ENCODE measurements around the gene PRKCE. TPM values are rescaled to one million over a fixed set of nuclear protein-coding genes. Genes with fewer than 3 reads are reported as not detected.

The PRKCE gene
- total RNA-seq, 1 donor from 2014 or later, result 39.6 TPM

- DNase-seq (ENCODE audit: extremely low read depth, low read depth, low spot score), result no peak
These were observed 496.3 kb downstream of the PRKCE start for GRCh38 chr2:46147626-46148368.

- no peak for DNase-seq (ENCODE audit: extremely low read depth, low read depth, low spot score)
These were observed 496.9 kb downstream of the PRKCE start for GRCh38 chr2:46148369-46148736.

- no peak for DNase-seq (ENCODE audit: extremely low read depth, low read depth, low spot score)
These were observed 499.0 kb downstream of the PRKCE start for GRCh38 chr2:46150445-46150955.

- no peak for DNase-seq (ENCODE audit: extremely low read depth, low read depth, low spot score)
These were observed 500.1 kb downstream of the PRKCE start for GRCh38 chr2:46151577-46151976.

GRCh38 chr2:46153996-46154753 lies 502.7 kb downstream of the PRKCE start:
- DNase-seq (ENCODE audit: extremely low read depth, low read depth, low spot score), result no peak

GRCh38 chr2:46157072-46157965 lies 505.8 kb downstream of the PRKCE start:
- no peak for DNase-seq (ENCODE audit: extremely low read depth, low read depth, low spot score)

- no peak for DNase-seq (ENCODE audit: extremely low read depth, low read depth, low spot score)
These were observed 506.5 kb downstream of the PRKCE start for GRCh38 chr2:46157966-46158310.

GRCh38 chr2:46158661-46159060 lies 507.2 kb downstream of the PRKCE start:
- DNase-seq (ENCODE audit: extremely low read depth, low read depth, low spot score), result no peak

GRCh38 chr2:46160326-46160725 lies 508.9 kb downstream of the PRKCE start:
- no peak for DNase-seq (ENCODE audit: extremely low read depth, low read depth, low spot score)

GRCh38 chr2:46161315-46161714 lies 509.8 kb downstream of the PRKCE start:
- DNase-seq (ENCODE audit: extremely low read depth, low read depth, low spot score), result no peak

GRCh38 chr2:46161911-46162310 lies 510.4 kb downstream of the PRKCE start:
- DNase-seq (ENCODE audit: extremely low read depth, low read depth, low spot score), result no peak

- DNase-seq (ENCODE audit: extremely low read depth, low read depth, low spot score), result no peak
These were observed 511.0 kb downstream of the PRKCE start for GRCh38 chr2:46162329-46163097.

GRCh38 chr2:46163098-46163430 lies 511.6 kb downstream of the PRKCE start:
- no peak for DNase-seq (ENCODE audit: extremely low read depth, low read depth, low spot score)

- no peak for DNase-seq (ENCODE audit: extremely low read depth, low read depth, low spot score)
These were observed 512.5 kb downstream of the PRKCE start for GRCh38 chr2:46163804-46164528.

- DNase-seq (ENCODE audit: extremely low read depth, low read depth, low spot score), result peak; percentile 71
These were observed 513.2 kb downstream of the PRKCE start for GRCh38 chr2:46164529-46165301.

- no peak for DNase-seq (ENCODE audit: extremely low read depth, low read depth, low spot score)
These were observed 514.4 kb downstream of the PRKCE start for GRCh38 chr2:46165916-46166315.

- DNase-seq (ENCODE audit: extremely low read depth, low read depth, low spot score), result no peak
These were observed 515.9 kb downstream of the PRKCE start for GRCh38 chr2:46167406-46167805.

- DNase-seq (ENCODE audit: extremely low read depth, low read depth, low spot score), result no peak
These were observed 516.4 kb downstream of the PRKCE start for GRCh38 chr2:46167924-46168323.

- no peak for DNase-seq (ENCODE audit: extremely low read depth, low read depth, low spot score)
These were observed 518.0 kb downstream of the PRKCE start for GRCh38 chr2:46169467-46169866.
